Measurements from ENCODE around the gene SLX4.

- TF ChIP-seq CTCF (IDR thresholded peaks at IDR 0.05 in 2 of 3, conservative IDR thresholded peaks at IDR 0.05 in 1 of 3; ENCODE audit: insufficient read depth in 2 of 3, low read depth in 1 of 3, low read length in 3 of 3) (peak in 2 of 3 experiments; percentile 8 to 45; a peak in 2 of 6 replicates), TBL1XR1 (IDR thresholded peaks at IDR 0.05; ENCODE audit: low read length in 2 of 2) (no peak), FOXP1 (CRISPR knock-in tag; IDR thresholded peaks at IDR 0.05) (no peak), ZNF280A (IDR thresholded peaks at IDR 0.05; ENCODE audit: low read depth, partially characterized antibody) (no peak), TARDBP (IDR thresholded peaks at IDR 0.05) (no peak), USF1 (CRISPR knock-in tag; IDR thresholded peaks at IDR 0.05) (no peak), ATF4 (CRISPR knock-in tag; IDR thresholded peaks at IDR 0.05) (no peak), MAZ (CRISPR knock-in tag; conservative IDR thresholded peaks at IDR 0.05 in 1 of 2, IDR thresholded peaks at IDR 0.05 in 1 of 2) (no peak), TAF1 (IDR thresholded peaks at IDR 0.05; ENCODE audit: control insufficient read depth, extremely low read depth, insufficient read depth, low read length, severe bottlenecking) (no peak)
These were observed 14.7 kb upstream of the SLX4 start for GRCh38 chr16:3625911-3626732.
